ENCODE data around the gene MGAT1.

The MGAT1 gene

GRCh38 chr5:180823940-180824629 is 21.5 kb upstream of the MGAT1 start:
- no peak for DNase-seq

- DNase-seq, result no peak
Observed at GRCh38 chr5:180823346-180823745, 20.7 kb upstream of the MGAT1 start.

- no peak for DNase-seq
Observed at GRCh38 chr5:180821538-180821937, 18.9 kb upstream of the MGAT1 start.

- no peak for DNase-seq
Observed at GRCh38 chr5:180820788-180821321, 18.2 kb upstream of the MGAT1 start.

- DNase-seq, result no peak
Observed at GRCh38 chr5:180818677-180819341, 16.2 kb upstream of the MGAT1 start.

GRCh38 chr5:180817893-180818674 is 15.5 kb upstream of the MGAT1 start:
- DNase-seq, result no peak

GRCh38 chr5:180816608-180817534 is 14.3 kb upstream of the MGAT1 start:
- DNase-seq, result no peak

- DNase-seq, result no peak
Observed at GRCh38 chr5:180815293-180815917, 12.8 kb upstream of the MGAT1 start.

GRCh38 chr5:180813420-180813819 is 10.8 kb upstream of the MGAT1 start:
- no peak for DNase-seq

- no peak for DNase-seq
Observed at GRCh38 chr5:180811623-180812124, 9.1 kb upstream of the MGAT1 start.

GRCh38 chr5:180810959-180811622 is 8.5 kb upstream of the MGAT1 start:
- no peak for DNase-seq

- DNase-seq, result peak; percentile 93
Observed at GRCh38 chr5:180810210-180810958, 7.8 kb upstream of the MGAT1 start.

GRCh38 chr5:180809403-180810209 is 7.0 kb upstream of the MGAT1 start:
- peak; percentile 77 for DNase-seq

- DNase-seq, result no peak
Observed at GRCh38 chr5:180808461-180809000, 5.9 kb upstream of the MGAT1 start.

GRCh38 chr5:180807654-180808414 is 5.2 kb upstream of the MGAT1 start:
- no peak for DNase-seq

GRCh38 chr5:180807046-180807445 is 4.4 kb upstream of the MGAT1 start:
- no peak for DNase-seq

GRCh38 chr5:180806351-180807011 is 3.9 kb upstream of the MGAT1 start:
- no peak for DNase-seq

GRCh38 chr5:180804129-180804618 is 1.6 kb upstream of the MGAT1 start:
- no peak for DNase-seq

All from activated CD4-positive, alpha-beta T cell treated with anti-CD3 and anti-CD28 coated beads for 1 hour (primary cell).